GM18505 (cell line): ENCODE measurements around the gene SENP1.

Experiments
- ATAC-seq: cut with Tn5 transposase; IDR thresholded peaks from one replicate; pipeline ENCODE4 v1.9.1; 2021; ENCODE audit not compliant: unreplicated experiment
- POLR2A ChIP-seq: IDR thresholded peaks from 4 replicates; pipeline ENCODE4 v1.6.1; 2011; ENCODE audit warnings: borderline replicate concordance; ENCODE audit not compliant: insufficient read depth, insufficient read length; ENCODE audit errors: extremely low read depth

SENP1 gene

GRCh38 chr12:48030173-48030650, 75.7 kb downstream of the SENP1 start:
- ATAC-seq, result no peak
- no peak for TF ChIP-seq POLR2A

- no peak for ATAC-seq
- TF ChIP-seq POLR2A, result no peak
These were observed 76.2 kb downstream of the SENP1 start for GRCh38 chr12:48029491-48030172.

- no peak for TF ChIP-seq POLR2A
- ATAC-seq, result no peak
These were observed 77.1 kb downstream of the SENP1 start for GRCh38 chr12:48028541-48029431.

- no peak for TF ChIP-seq POLR2A
- no peak for ATAC-seq
These were observed 78.5 kb downstream of the SENP1 start for GRCh38 chr12:48027183-48028002.

GRCh38 chr12:48026060-48026827, 79.6 kb downstream of the SENP1 start:
- no peak for ATAC-seq
- TF ChIP-seq POLR2A, result no peak

- no peak for TF ChIP-seq POLR2A
- no peak for ATAC-seq
These were observed 80.6 kb downstream of the SENP1 start for GRCh38 chr12:48025281-48025680.

GRCh38 chr12:48024735-48025134, 81.1 kb downstream of the SENP1 start:
- no peak for ATAC-seq
- no peak for TF ChIP-seq POLR2A

- ATAC-seq, result no peak
- TF ChIP-seq POLR2A, result no peak
These were observed 82.5 kb downstream of the SENP1 start for GRCh38 chr12:48023386-48023785.

- no peak for ATAC-seq
- TF ChIP-seq POLR2A, result no peak
These were observed 83.0 kb downstream of the SENP1 start for GRCh38 chr12:48022676-48023385.

GRCh38 chr12:48022180-48022521, 83.7 kb downstream of the SENP1 start:
- no peak for TF ChIP-seq POLR2A
- no peak for ATAC-seq

- no peak for TF ChIP-seq POLR2A
- no peak for ATAC-seq
These were observed 84.2 kb downstream of the SENP1 start for GRCh38 chr12:48021485-48022179.
